Calu3 (cell line): ENCODE measurements around the gene CCNK. TPM values are rescaled to one million over a fixed set of nuclear protein-coding genes. Genes with fewer than 3 reads are reported as not detected.

Experiments
- BruUV-seq: library from RNA; stranded (reverse); fragments of 400-500 nt; replicated peaks from 2 replicates; lab custom pipeline; 2021; lab: Mats Ljungman, UMichigan
- CTCF ChIA-PET: fragments of 300-600 bp; sonication (Branson Sonifier 250); formaldehyde crosslinking; loops from one replicate; lab custom pipeline; 2022; ENCODE audit warnings: antibody characterized with exemption; lab: Charles Lee
- DNase-seq: peaks from one replicate; pipeline ENCODE4 v3.0.0; 2022
- H3K27ac Mint-ChIP-seq: one replicate; pipeline ENCODE4 v1.8.0; 2022; ENCODE audit warnings: mixed read lengths; ENCODE audit not compliant: unreplicated experiment
- H3K27me3 Mint-ChIP-seq: one replicate; pipeline ENCODE4 v1.8.0; 2022; ENCODE audit warnings: mixed read lengths; ENCODE audit not compliant: unreplicated experiment
- H3K36me3 Mint-ChIP-seq: one replicate; pipeline ENCODE4 v1.8.0; 2022; ENCODE audit warnings: mild to moderate bottlenecking, moderate library complexity, mixed read lengths; ENCODE audit not compliant: insufficient read depth, unreplicated experiment
- H3K4me1 Mint-ChIP-seq: one replicate; pipeline ENCODE4 v1.8.0; 2022; ENCODE audit warnings: mild to moderate bottlenecking, low read depth, mixed read lengths; ENCODE audit not compliant: unreplicated experiment
- H3K4me3 Mint-ChIP-seq: one replicate; pipeline ENCODE4 v1.8.0; 2022; ENCODE audit warnings: mild to moderate bottlenecking, low read depth, moderate library complexity, mixed read lengths; ENCODE audit not compliant: unreplicated experiment
- H3K9me3 Mint-ChIP-seq: one replicate; pipeline ENCODE4 v1.8.0; 2022; ENCODE audit warnings: low read depth, mixed read lengths; ENCODE audit not compliant: unreplicated experiment
- intact Hi-C: fragments of 100-400 bp; cut with micrococcal nuclease; formaldehyde crosslinking; loops from one replicate; pipeline ENCODE4 v1.10.0; 2022; ENCODE audit not compliant: unreplicated experiment
- total RNA-seq: library from RNA; stranded (reverse); gene quantifications from 2 replicates; pipeline ENCODE4 v1.2.3, GENCODE V29; 2022
- TF ChIP-seq, protein P1 (sequence below): fragments of 200-600 bp; IDR thresholded peaks from one replicate; pipeline ENCODE4 v1.8.0; 2022; ENCODE audit warnings: antibody characterized with exemption; ENCODE audit not compliant: unreplicated experiment

The CCNK gene
- total RNA-seq, 1 experiment from 2014 or later = 71.5 TPM

GRCh38 chr14:99554184-99554583, 73.0 kb downstream of the CCNK start:
- H3K9me3 Mint-ChIP-seq = no peaks in the 10 kb centered on the region
- no peak overlapping the region for H3K27ac Mint-ChIP-seq
- intact Hi-C loops = no loop called here
- H3K4me3 Mint-ChIP-seq = no peak overlapping the region
- TF ChIP-seq, protein P1, sequence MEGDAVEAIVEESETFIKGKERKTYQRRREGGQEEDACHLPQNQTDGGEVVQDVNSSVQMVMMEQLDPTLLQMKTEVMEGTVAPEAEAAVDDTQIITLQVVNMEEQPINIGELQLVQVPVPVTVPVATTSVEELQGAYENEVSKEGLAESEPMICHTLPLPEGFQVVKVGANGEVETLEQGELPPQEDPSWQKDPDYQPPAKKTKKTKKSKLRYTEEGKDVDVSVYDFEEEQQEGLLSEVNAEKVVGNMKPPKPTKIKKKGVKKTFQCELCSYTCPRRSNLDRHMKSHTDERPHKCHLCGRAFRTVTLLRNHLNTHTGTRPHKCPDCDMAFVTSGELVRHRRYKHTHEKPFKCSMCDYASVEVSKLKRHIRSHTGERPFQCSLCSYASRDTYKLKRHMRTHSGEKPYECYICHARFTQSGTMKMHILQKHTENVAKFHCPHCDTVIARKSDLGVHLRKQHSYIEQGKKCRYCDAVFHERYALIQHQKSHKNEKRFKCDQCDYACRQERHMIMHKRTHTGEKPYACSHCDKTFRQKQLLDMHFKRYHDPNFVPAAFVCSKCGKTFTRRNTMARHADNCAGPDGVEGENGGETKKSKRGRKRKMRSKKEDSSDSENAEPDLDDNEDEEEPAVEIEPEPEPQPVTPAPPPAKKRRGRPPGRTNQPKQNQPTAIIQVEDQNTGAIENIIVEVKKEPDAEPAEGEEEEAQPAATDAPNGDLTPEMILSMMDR = no peak
- DNase-seq = no peak
- H3K27me3 Mint-ChIP-seq = no peaks in the 10 kb centered on the region
- peaks cover 35% of the 10 kb centered on the region for H3K4me1 Mint-ChIP-seq
- BruUV-seq = no TSS peak
- no peaks in the 10 kb centered on the region for H3K36me3 Mint-ChIP-seq
- CTCF ChIA-PET = interaction anchor here (1.9 kb wide), 1 partner anchor 9 kb away, joined by 5 read pairs; no protein-coding TSS in a partner anchor

DNA sequence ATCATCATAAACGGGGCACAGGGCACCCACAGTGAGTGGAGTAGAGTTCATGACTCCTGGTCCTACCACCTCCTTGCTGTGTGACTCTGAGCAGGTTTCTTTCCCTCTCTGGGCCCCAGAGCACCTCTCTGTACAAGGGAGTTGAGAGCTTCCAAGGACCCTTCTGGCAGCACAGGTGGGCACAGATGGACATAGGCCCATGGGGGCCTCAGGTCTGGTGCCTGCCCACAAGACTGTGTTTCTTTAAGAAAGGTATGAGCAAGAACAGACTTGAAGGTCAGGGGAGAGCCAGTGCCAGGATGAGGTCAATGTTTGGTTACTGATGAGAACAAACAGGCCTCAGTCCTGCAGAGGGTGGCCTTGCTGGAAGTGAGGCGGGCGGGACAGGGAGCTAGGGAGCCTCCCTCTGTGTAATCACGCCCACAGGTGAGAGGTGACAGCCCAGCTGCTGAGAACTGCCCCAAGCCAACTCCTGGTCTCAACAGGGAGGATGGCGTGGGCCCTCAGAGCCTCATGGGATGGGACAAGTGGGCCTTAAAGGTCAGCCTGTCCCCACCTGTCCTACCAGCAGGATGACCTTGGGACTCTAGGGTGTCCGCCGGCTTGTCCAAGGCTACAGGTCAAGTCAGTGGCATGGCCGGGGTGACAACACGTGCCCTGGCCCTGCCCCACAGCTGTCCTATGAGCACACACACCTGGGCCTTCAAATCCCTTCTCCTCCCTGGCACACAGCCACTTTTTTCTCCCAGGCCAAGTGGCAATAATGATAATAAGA, 73.7 kb downstream of the CCNK start:
- intact Hi-C loops = no loop called here
- TF ChIP-seq, protein P1 = no peak
- H3K27me3 Mint-ChIP-seq = no peaks in the 10 kb centered on the region
- CTCF ChIA-PET = interaction anchor here (1.9 kb wide), 1 partner anchor 8 kb away, joined by 5 read pairs; no protein-coding TSS in a partner anchor
- no TSS peak for BruUV-seq
- H3K36me3 Mint-ChIP-seq = no peaks in the 10 kb centered on the region
- peaks cover 41% of the 10 kb centered on the region for H3K4me1 Mint-ChIP-seq
- DNase-seq = no peak
- no peaks in the 10 kb centered on the region for H3K9me3 Mint-ChIP-seq
- no peak overlapping the region for H3K4me3 Mint-ChIP-seq
- no peak overlapping the region for H3K27ac Mint-ChIP-seq

GRCh38 chr14:99556134-99556791, 75.1 kb downstream of the CCNK start:
- H3K4me1 Mint-ChIP-seq = peaks cover 36% of the 10 kb centered on the region
- CTCF ChIA-PET = no interaction called here
- H3K36me3 Mint-ChIP-seq = no peaks in the 10 kb centered on the region
- intact Hi-C loops = no loop called here
- no peak for DNase-seq
- H3K9me3 Mint-ChIP-seq = no peaks in the 10 kb centered on the region
- TF ChIP-seq, protein P1 = no peak
- H3K4me3 Mint-ChIP-seq = no peak overlapping the region
- no peak overlapping the region for H3K27ac Mint-ChIP-seq
- H3K27me3 Mint-ChIP-seq = no peaks in the 10 kb centered on the region
- BruUV-seq = no TSS peak

GRCh38 chr14:99559286-99559990, 78.2 kb downstream of the CCNK start:
- no TSS peak for BruUV-seq
- CTCF ChIA-PET = interaction anchor here (0.7 kb wide), 1 partner anchor 269 kb away, joined by 3 read pairs; no protein-coding TSS in a partner anchor
- peaks cover 7% of the 10 kb centered on the region for H3K36me3 Mint-ChIP-seq
- TF ChIP-seq, protein P1 = no peak
- H3K9me3 Mint-ChIP-seq = no peaks in the 10 kb centered on the region
- peaks cover 48% of the 10 kb centered on the region for H3K4me1 Mint-ChIP-seq
- H3K4me3 Mint-ChIP-seq = no peak overlapping the region
- DNase-seq = no peak
- no peak overlapping the region for H3K27ac Mint-ChIP-seq
- intact Hi-C loops = no loop called here
- H3K27me3 Mint-ChIP-seq = no peaks in the 10 kb centered on the region
